ENCODE data around the gene F5. TPM values are rescaled to one million over a fixed set of nuclear protein-coding genes. Genes with fewer than 3 reads are reported as not detected.

Gene F5
- total and polyA plus RNA-seq, 2 of the 13 experiments (the other 11 are each of a cell fraction or from before 2014, with no cell fraction given): 38.3 to 64.0 TPM

DNA sequence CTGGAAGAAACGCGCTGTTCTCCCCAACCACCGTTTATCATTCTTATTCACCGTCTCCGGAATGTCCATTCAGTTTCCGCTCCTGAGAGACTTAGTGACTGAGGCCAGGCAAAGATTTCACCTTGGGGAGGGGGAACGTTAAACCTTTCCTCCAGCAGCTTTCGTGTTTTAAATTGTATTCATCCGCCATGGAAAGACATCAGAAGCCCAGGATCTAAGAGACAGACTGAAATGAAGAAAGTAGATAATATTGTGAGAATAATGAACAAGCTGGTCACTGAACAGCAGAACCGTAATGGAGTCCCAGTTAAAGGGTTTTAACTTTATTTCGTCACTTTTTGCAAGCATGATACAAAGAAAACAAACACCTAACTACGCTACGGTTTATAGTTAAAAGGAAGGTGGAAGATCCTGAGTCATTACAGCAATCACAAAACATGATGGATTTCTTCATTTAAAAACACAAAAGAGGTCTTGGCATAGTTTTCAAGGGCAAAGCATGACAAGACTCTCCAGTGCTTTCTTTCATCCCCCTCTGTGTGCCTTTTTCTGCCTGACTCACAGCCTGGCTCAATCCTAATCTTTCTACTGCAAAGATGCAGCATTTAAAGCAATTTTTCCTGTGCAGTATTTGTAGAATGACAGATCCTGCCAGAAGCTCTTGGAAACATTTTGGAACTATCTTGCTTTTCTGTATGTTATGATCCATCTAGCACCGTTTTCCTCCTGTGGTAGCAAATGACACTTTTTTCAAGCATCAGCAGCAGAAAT is 99.8 kb downstream of the F5 start (continued):
- TF ChIP-seq, protein P1, sequence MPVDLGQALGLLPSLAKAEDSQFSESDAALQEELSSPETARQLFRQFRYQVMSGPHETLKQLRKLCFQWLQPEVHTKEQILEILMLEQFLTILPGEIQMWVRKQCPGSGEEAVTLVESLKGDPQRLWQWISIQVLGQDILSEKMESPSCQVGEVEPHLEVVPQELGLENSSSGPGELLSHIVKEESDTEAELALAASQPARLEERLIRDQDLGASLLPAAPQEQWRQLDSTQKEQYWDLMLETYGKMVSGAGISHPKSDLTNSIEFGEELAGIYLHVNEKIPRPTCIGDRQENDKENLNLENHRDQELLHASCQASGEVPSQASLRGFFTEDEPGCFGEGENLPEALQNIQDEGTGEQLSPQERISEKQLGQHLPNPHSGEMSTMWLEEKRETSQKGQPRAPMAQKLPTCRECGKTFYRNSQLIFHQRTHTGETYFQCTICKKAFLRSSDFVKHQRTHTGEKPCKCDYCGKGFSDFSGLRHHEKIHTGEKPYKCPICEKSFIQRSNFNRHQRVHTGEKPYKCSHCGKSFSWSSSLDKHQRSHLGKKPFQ (CRISPR knock-in tag; IDR thresholded peaks at IDR 0.05; ENCODE audit: insufficient replicate concordance): no peak
- TF ChIP-seq LCORL (IDR thresholded peaks at IDR 0.05): no peak
- TF ChIP-seq LCORL (CRISPR knock-in tag; IDR thresholded peaks at IDR 0.05): no peak; the same call in 1 of the 2 replicates
- 0 out of 2 replicates have a peak, but pooled peaks have one; percentile 1 for TF ChIP-seq ZNF724P (CRISPR knock-in tag; IDR thresholded peaks at IDR 0.05; ENCODE audit: borderline replicate concordance)
- TF ChIP-seq TBX2 (CRISPR knock-in tag; IDR thresholded peaks at IDR 0.05; ENCODE audit: borderline replicate concordance): peak; percentile 53
- TF ChIP-seq, protein P2, sequence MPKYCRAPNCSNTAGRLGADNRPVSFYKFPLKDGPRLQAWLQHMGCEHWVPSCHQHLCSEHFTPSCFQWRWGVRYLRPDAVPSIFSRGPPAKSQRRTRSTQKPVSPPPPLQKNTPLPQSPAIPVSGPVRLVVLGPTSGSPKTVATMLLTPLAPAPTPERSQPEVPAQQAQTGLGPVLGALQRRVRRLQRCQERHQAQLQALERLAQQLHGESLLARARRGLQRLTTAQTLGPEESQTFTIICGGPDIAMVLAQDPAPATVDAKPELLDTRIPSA (CRISPR knock-in tag; IDR thresholded peaks at IDR 0.05; ENCODE audit: borderline replicate concordance): no peak
- TF ChIP-seq, protein P3, sequence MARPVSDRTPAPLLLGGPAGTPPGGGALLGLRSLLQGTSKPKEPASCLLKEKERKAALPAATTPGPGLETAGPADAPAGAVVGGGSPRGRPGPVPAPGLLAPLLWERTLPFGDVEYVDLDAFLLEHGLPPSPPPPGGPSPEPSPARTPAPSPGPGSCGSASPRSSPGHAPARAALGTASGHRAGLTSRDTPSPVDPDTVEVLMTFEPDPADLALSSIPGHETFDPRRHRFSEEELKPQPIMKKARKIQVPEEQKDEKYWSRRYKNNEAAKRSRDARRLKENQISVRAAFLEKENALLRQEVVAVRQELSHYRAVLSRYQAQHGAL (CRISPR knock-in tag; IDR thresholded peaks at IDR 0.05; ENCODE audit: not compliant biosample characterization): peak; percentile 16
- no peak for TF ChIP-seq SUZ12 (IDR thresholded peaks at IDR 0.05; ENCODE audit: low read depth, low read length)
- TF ChIP-seq PPARG (CRISPR knock-in tag; conservative IDR thresholded peaks at IDR 0.05): no peak
- no peak for TF ChIP-seq PRPF4 (IDR thresholded peaks at IDR 0.05; ENCODE audit: low read depth, low read length, poor library complexity, severe bottlenecking)
- TF ChIP-seq KAT7 (CRISPR knock-in tag; IDR thresholded peaks at IDR 0.05; ENCODE audit: borderline replicate concordance): no peak
- no peak for TF ChIP-seq ZFP41 (CRISPR knock-in tag; IDR thresholded peaks at IDR 0.05; ENCODE audit: borderline replicate concordance)
- TF ChIP-seq ZSCAN31 (CRISPR knock-in tag; IDR thresholded peaks at IDR 0.05; ENCODE audit: low read depth): 0 out of 2 replicates have a peak, but pooled peaks have one; percentile 9
- TF ChIP-seq, protein P4, sequence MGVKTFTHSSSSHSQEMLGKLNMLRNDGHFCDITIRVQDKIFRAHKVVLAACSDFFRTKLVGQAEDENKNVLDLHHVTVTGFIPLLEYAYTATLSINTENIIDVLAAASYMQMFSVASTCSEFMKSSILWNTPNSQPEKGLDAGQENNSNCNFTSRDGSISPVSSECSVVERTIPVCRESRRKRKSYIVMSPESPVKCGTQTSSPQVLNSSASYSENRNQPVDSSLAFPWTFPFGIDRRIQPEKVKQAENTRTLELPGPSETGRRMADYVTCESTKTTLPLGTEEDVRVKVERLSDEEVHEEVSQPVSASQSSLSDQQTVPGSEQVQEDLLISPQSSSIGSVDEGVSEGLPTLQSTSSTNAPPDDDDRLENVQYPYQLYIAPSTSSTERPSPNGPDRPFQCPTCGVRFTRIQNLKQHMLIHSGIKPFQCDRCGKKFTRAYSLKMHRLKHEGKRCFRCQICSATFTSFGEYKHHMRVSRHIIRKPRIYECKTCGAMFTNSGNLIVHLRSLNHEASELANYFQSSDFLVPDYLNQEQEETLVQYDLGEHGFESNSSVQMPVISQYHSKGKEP (CRISPR knock-in tag; IDR thresholded peaks at IDR 0.05): no peak
- peak; percentile 41 for TF ChIP-seq ZEB1 (IDR thresholded peaks at IDR 0.05; ENCODE audit: insufficient replicate concordance, low read depth)
- no peak for TF ChIP-seq MAZ (IDR thresholded peaks at IDR 0.05; ENCODE audit: borderline replicate concordance, low read depth, low read length)
- TF ChIP-seq MAZ (CRISPR knock-in tag; IDR thresholded peaks at IDR 0.05; ENCODE audit: low read depth): no peak; the same call in 1 of the 2 replicates
- TF ChIP-seq ZNF746 (CRISPR knock-in tag; IDR thresholded peaks at IDR 0.05): no peak
- TF ChIP-seq, protein P5, sequence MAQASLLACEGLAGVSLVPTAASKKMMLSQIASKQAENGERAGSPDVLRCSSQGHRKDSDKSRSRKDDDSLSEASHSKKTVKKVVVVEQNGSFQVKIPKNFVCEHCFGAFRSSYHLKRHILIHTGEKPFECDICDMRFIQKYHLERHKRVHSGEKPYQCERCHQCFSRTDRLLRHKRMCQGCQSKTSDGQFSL (CRISPR knock-in tag; IDR thresholded peaks at IDR 0.05): no peak
- no peak for TF ChIP-seq ZNF589 (CRISPR knock-in tag; conservative IDR thresholded peaks at IDR 0.05)
- no peak for TF ChIP-seq SNRNP70 (IDR thresholded peaks at IDR 0.05; ENCODE audit: low read depth, low read length)
- no peak for TF ChIP-seq WIZ (CRISPR knock-in tag; IDR thresholded peaks at IDR 0.05)
- TF ChIP-seq CREM (IDR thresholded peaks at IDR 0.05): peak; percentile 2; the same call in 1 of the 2 replicates
- TF ChIP-seq CREM (CRISPR knock-in tag; IDR thresholded peaks at IDR 0.05): no peak
- TF ChIP-seq KLF15 (CRISPR knock-in tag; IDR thresholded peaks at IDR 0.05; ENCODE audit: borderline replicate concordance): no peak
- 0 out of 2 replicates have a peak, but pooled peaks have one; percentile 5 for TF ChIP-seq KDM2A (CRISPR knock-in tag; IDR thresholded peaks at IDR 0.05; ENCODE audit: borderline replicate concordance, low read depth)

Measured in HepG2 (cell line).